Measurements from ENCODE around the gene PEG3.
"Not testable (repeated sequence)": the region's sequence is repeated elsewhere in the genome, so short reads cannot be mapped to it uniquely, and the experiment has no call there.

Gene PEG3

GRCh38 chr19:56858026-56858425, 17.5 kb upstream of the PEG3 start:
- H3K36me3 ChIP-seq (ENCODE audit: low read depth): no peaks in the 10 kb centered on the region
- H3K4me3 ChIP-seq (ENCODE audit: severe bottlenecking): no peak overlapping the region
- H3K9me3 ChIP-seq (ENCODE audit: severe bottlenecking): peaks cover 2% of the 10 kb centered on the region

GRCh38 chr19:56856822-56857221, 16.3 kb upstream of the PEG3 start:
- Histone ChIP-seq H3K27me3 (ENCODE audit: insufficient read depth, poor library complexity, severe bottlenecking) (no peaks in the 10 kb centered on the region), H3K9me3 (ENCODE audit: severe bottlenecking) (peaks cover 2% of the 10 kb centered on the region), H3K36me3 (ENCODE audit: low read depth) (no peaks in the 10 kb centered on the region), H3K4me1 (ENCODE audit: insufficient read depth, poor library complexity, severe bottlenecking) (no peaks in the 10 kb centered on the region), H3K27ac (ENCODE audit: poor library complexity, severe bottlenecking) (no peak overlapping the region), H3K4me3 (ENCODE audit: severe bottlenecking) (no peak overlapping the region)
- ATAC-seq (ENCODE audit: low read depth) (no peak), DNase-seq (ENCODE audit: low spot score) (no peak)
- TF ChIP-seq, protein P1, sequence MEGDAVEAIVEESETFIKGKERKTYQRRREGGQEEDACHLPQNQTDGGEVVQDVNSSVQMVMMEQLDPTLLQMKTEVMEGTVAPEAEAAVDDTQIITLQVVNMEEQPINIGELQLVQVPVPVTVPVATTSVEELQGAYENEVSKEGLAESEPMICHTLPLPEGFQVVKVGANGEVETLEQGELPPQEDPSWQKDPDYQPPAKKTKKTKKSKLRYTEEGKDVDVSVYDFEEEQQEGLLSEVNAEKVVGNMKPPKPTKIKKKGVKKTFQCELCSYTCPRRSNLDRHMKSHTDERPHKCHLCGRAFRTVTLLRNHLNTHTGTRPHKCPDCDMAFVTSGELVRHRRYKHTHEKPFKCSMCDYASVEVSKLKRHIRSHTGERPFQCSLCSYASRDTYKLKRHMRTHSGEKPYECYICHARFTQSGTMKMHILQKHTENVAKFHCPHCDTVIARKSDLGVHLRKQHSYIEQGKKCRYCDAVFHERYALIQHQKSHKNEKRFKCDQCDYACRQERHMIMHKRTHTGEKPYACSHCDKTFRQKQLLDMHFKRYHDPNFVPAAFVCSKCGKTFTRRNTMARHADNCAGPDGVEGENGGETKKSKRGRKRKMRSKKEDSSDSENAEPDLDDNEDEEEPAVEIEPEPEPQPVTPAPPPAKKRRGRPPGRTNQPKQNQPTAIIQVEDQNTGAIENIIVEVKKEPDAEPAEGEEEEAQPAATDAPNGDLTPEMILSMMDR (IDR thresholded peaks at IDR 0.05; ENCODE audit: poor library complexity, severe bottlenecking): no peak

More at GRCh38 chr19:56858026-56858425, 17.5 kb upstream of the PEG3 start:
- no peaks in the 10 kb centered on the region for H3K4me1 ChIP-seq (ENCODE audit: insufficient read depth, poor library complexity, severe bottlenecking)
- no peak for ATAC-seq (ENCODE audit: low read depth)
- no peak overlapping the region for H3K27ac ChIP-seq (ENCODE audit: poor library complexity, severe bottlenecking)
- no peak for DNase-seq (ENCODE audit: low spot score)
- no peaks in the 10 kb centered on the region for H3K27me3 ChIP-seq (ENCODE audit: insufficient read depth, poor library complexity, severe bottlenecking)
- TF ChIP-seq, protein P1 (IDR thresholded peaks at IDR 0.05; ENCODE audit: poor library complexity, severe bottlenecking): no peak

DNA sequence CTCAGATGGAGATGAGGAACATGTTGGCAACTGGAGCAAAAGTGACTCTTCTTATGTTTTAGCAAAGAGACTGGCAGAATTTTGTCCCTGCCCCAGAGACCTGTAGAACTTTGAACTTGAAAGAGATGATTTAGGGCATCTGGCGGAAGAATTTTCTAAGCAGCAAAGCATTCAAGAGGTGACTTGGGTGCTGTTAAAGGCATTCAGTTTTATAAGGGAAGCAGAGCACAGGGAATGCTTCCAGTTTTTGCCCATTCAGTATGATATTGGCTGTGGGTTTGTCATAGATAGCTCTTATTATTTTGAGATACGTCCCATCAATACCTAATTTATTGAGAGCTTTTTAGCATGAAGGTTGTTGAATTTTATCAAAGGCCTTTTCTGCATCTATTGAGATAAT, 11.8 kb upstream of the PEG3 start:
- H3K36me3 ChIP-seq (ENCODE audit: low read depth); H3K4me1 ChIP-seq (ENCODE audit: insufficient read depth, poor library complexity, severe bottlenecking); H3K9me3 ChIP-seq (ENCODE audit: severe bottlenecking); H3K27ac ChIP-seq (ENCODE audit: poor library complexity, severe bottlenecking); H3K27me3 ChIP-seq (ENCODE audit: insufficient read depth, poor library complexity, severe bottlenecking); ATAC-seq (ENCODE audit: low read depth); H3K4me3 ChIP-seq (ENCODE audit: severe bottlenecking); DNase-seq (ENCODE audit: low spot score): not testable (repeated sequence)

GRCh38 chr19:56848166-56848565, 7.6 kb upstream of the PEG3 start:
- no peak overlapping the region for H3K4me3 ChIP-seq (ENCODE audit: severe bottlenecking)
- no peak for ATAC-seq (ENCODE audit: low read depth)

GRCh38 chr19:56842412-56842811, 1.9 kb upstream of the PEG3 start:
- H3K4me3 ChIP-seq (ENCODE audit: severe bottlenecking): no peak overlapping the region
- no peak overlapping the region for H3K27ac ChIP-seq (ENCODE audit: poor library complexity, severe bottlenecking)
- H3K4me1 ChIP-seq (ENCODE audit: insufficient read depth, poor library complexity, severe bottlenecking): no peaks in the 10 kb centered on the region
- H3K27me3 ChIP-seq (ENCODE audit: insufficient read depth, poor library complexity, severe bottlenecking): no peaks in the 10 kb centered on the region
- no peak for ATAC-seq (ENCODE audit: low read depth)
- H3K36me3 ChIP-seq (ENCODE audit: low read depth): no peaks in the 10 kb centered on the region
- H3K9me3 ChIP-seq (ENCODE audit: severe bottlenecking): peaks cover 1% of the 10 kb centered on the region
- no peak for DNase-seq (ENCODE audit: low spot score)
- TF ChIP-seq, protein P1 (IDR thresholded peaks at IDR 0.05; ENCODE audit: poor library complexity, severe bottlenecking): no peak

More at GRCh38 chr19:56848166-56848565, 7.6 kb upstream of the PEG3 start:
- Histone ChIP-seq H3K9me3 (ENCODE audit: severe bottlenecking) (peaks cover 5% of the 10 kb centered on the region), H3K4me1 (ENCODE audit: insufficient read depth, poor library complexity, severe bottlenecking) (no peaks in the 10 kb centered on the region), H3K36me3 (ENCODE audit: low read depth) (no peaks in the 10 kb centered on the region), H3K27ac (ENCODE audit: poor library complexity, severe bottlenecking) (no peak overlapping the region), H3K27me3 (ENCODE audit: insufficient read depth, poor library complexity, severe bottlenecking) (no peaks in the 10 kb centered on the region)
- no peak for DNase-seq (ENCODE audit: low spot score)
- TF ChIP-seq, protein P1 (IDR thresholded peaks at IDR 0.05; ENCODE audit: poor library complexity, severe bottlenecking): no peak
